Pancreas (tissue), 10 donors: ENCODE measurements around the gene CNPY4. TPM values are rescaled to one million over a fixed set of nuclear protein-coding genes. Genes with fewer than 3 reads are reported as not detected.

Experiments
- ATAC-seq, 4 donors: fragments of 200-7000 bp; cut with Tn5 transposase; one replicate each; pipeline versions ENCODE4 v1.8.0 to v1.9.1; 2020; ENCODE audit warnings: mild to moderate bottlenecking in 4 of 4, moderate library complexity in 4 of 4
- DNase-seq, 6 donors: peaks; one replicate each; pipeline ENCODE4 v3.0.0-alpha.2; 2020
- FAIRE-seq: peaks from 2 replicates; lab custom pipeline; 2012; peaks lifted over from hg19 to GRCh38; lab: Jason Lieb, UNC
- H3K27ac ChIP-seq, 4 donors: fragments of 200-600 bp; sonication (generic); 1 replicate in 3 of 4; 2 replicates in 1 of 4; pipeline versions ENCODE4 v1.5.0 to v1.8.0; 2020
- H3K27me3 ChIP-seq, 4 donors: fragments of 200-600 bp; one replicate each; pipeline ENCODE4 v1.8.0; 2021
- H3K36me3 ChIP-seq, 3 donors: fragments of 200-600 bp; sonication (generic) in 1 of 3; one replicate each; pipeline versions ENCODE4 v1.5.0 to v1.8.0; 2020 to 2021
- H3K4me1 ChIP-seq, 3 donors: fragments of 200-600 bp; one replicate each; pipeline ENCODE4 v1.8.0; 2021
- H3K4me3 ChIP-seq, 4 donors: fragments of 200-600 bp; sonication (generic) in 2 of 4; one replicate each; pipeline versions ENCODE4 v1.5.0 to v1.8.0; 2020 to 2021
- H3K9me3 ChIP-seq, 4 donors: fragments of 200-600 bp; one replicate each; pipeline ENCODE4 v1.8.0; 2021
- WGBS, 2 donors: extraction: QIAGEN DNeasy Blood & Tissue Kit; methylation state at CpG; one replicate each; pipeline ENCODE4 v1.1.7; 2013; 5-methylcytosine and 5-hydroxymethylcytosine counted together
- intact Hi-C, 3 donors: fragments of 100-400 bp; cut with DNase I; formaldehyde crosslinking; loops; one replicate each; pipeline versions ENCODE4 v1.11.1 to v1.14.2; 2022
- polyA plus RNA-seq, 2 donors: library from polyadenylated mRNA; stranded (reverse); fragments of 200-250 nt; gene quantifications; one replicate each; pipeline ENCODE4 v1.2.3, GENCODE V29; 2013
- total RNA-seq, 6 donors: library from RNA; stranded (reverse); fragmentation: NEBNext Ultra II Directional in 4 of 6; extraction: Animal tissue kit (Norgen Biotek cat#: 25700) in 4 of 6; gene quantifications; one replicate each; pipeline versions ENCODE4 v1.2.1 to v1.2.4, GENCODE V29; 2021 to 2023
- TF ChIP-seq, protein P1 (sequence below), 4 donors: fragments of 200-600 bp; sonication (generic) in 3 of 4; IDR thresholded peaks; one replicate each; pipeline versions ENCODE4 v1.5.0 to v1.8.0; 2021; ENCODE audit warnings: antibody characterized with exemption in 4 of 4
- donor health status: healthy with polysubstance abuse.
- donor health status: DM: no; HTN: no; CAD: no; lungs with moderate emphysema.
- donor health status: DM: no; HTN: no; CAD: no.
- donor health status: control.
- donor health status: control.
- donor health status: Bipolar disorder and iron deficiency.
- donor health status: DM: yes; HTN: yes; CAD: no.
- donor health status: DM: no; HTN: no; CAD: no.
- donor health status: DM: no; HTN: no; CAD: no.
- donor health status: DM: yes; HTN: yes; CAD: no.

Gene CNPY4
- total and polyA plus RNA-seq, 8 donors: 1.8 to 10.8 (median 3.8) TPM

GRCh38 chr7:100163006-100163531 is 43.6 kb downstream of the CNPY4 start:
- WGBS, 2 donors: 52 to 67% methylated on average over 6 of the region's 6 CpGs
- H3K4me3 ChIP-seq: no peak overlapping the region

GRCh38 chr7:100163871-100164270 is 44.4 kb downstream of the CNPY4 start:
- intact Hi-C loops: no loop called here
- Histone ChIP-seq H3K27me3 (no peaks in the 10 kb centered on the region), H3K9me3 (no peaks in the 10 kb centered on the region), H3K4me1 (peaks cover 0 to 7% (median 0%) of the 10 kb centered on the region in 3 donors), H3K27ac (no peak overlapping the region), H3K36me3 (no peaks in the 10 kb centered on the region), H3K4me3 (no peak overlapping the region)
- DNase-seq (no peak), ATAC-seq (no peak), FAIRE-seq (no peak)
- 70 to 83% methylated on average over 5 of the region's 5 CpGs for WGBS, 2 donors
- TF ChIP-seq, protein P1, sequence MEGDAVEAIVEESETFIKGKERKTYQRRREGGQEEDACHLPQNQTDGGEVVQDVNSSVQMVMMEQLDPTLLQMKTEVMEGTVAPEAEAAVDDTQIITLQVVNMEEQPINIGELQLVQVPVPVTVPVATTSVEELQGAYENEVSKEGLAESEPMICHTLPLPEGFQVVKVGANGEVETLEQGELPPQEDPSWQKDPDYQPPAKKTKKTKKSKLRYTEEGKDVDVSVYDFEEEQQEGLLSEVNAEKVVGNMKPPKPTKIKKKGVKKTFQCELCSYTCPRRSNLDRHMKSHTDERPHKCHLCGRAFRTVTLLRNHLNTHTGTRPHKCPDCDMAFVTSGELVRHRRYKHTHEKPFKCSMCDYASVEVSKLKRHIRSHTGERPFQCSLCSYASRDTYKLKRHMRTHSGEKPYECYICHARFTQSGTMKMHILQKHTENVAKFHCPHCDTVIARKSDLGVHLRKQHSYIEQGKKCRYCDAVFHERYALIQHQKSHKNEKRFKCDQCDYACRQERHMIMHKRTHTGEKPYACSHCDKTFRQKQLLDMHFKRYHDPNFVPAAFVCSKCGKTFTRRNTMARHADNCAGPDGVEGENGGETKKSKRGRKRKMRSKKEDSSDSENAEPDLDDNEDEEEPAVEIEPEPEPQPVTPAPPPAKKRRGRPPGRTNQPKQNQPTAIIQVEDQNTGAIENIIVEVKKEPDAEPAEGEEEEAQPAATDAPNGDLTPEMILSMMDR (IDR thresholded peaks at IDR 0.05): no peak

More at GRCh38 chr7:100163006-100163531, 43.6 kb downstream of the CNPY4 start:
- Histone ChIP-seq H3K36me3 (no peaks in the 10 kb centered on the region), H3K27me3 (no peaks in the 10 kb centered on the region), H3K27ac (no peak overlapping the region), H3K9me3 (no peaks in the 10 kb centered on the region), H3K4me1 (peaks cover 0 to under 1% (median 0%) of the 10 kb centered on the region in 3 donors)
- intact Hi-C loops: no loop called here
- FAIRE-seq (no peak), ATAC-seq (no peak), DNase-seq (no peak)
- TF ChIP-seq, protein P1 (IDR thresholded peaks at IDR 0.05): no peak

DNA sequence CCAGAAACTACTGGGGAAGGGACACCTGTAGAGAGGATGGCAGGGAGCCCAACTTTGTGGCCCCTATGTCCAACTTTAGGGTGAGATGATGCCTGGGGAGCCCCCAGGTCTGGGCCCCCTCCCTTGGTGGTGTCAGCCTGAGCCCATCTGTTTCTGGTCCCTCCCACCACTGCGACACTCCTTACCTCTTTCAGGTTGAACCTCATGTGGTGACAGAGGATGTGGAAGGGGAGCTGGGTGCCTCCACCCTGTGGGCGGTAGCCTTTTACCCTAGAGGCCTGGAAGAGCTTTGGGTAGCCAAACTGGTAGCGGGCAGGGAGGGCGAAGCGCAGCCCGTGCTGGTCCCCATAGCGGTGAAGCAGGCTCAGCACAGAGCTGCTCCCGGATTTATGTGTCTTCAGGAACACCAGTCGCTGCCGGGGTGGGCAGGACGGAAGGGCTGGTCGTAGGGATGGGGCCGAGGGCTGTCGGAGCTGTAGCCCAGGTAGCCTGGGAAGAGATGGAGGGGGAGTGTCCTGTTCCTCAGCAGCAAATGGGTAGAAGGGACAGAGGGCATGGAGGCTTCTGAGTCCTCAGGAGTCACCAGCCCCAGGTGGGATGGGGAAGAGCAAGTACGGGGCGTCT is 47.0 kb downstream of the CNPY4 start:
- 52 to 59% methylated on average over 16 of the region's 16 CpGs for WGBS, 2 donors
- H3K27me3 ChIP-seq: no peaks in the 10 kb centered on the region
- no peaks in the 10 kb centered on the region for H3K9me3 ChIP-seq
- intact Hi-C loops: no loop called here
- H3K27ac ChIP-seq: no peak overlapping the region
- TF ChIP-seq, protein P1 (IDR thresholded peaks at IDR 0.05): no peak
- FAIRE-seq (no peak), DNase-seq (peak in 2 of 6 donors; percentile 54 to 63), ATAC-seq (no peak)
- peaks cover 0 to 7% (median 0%) of the 10 kb centered on the region in 3 donors for H3K4me1 ChIP-seq
- no peak overlapping the region for H3K4me3 ChIP-seq
- H3K36me3 ChIP-seq: no peaks in the 10 kb centered on the region

GRCh38 chr7:100166970-100167911 is 47.8 kb downstream of the CNPY4 start:
- H3K36me3 ChIP-seq: no peaks in the 10 kb centered on the region
- WGBS, 2 donors: 30 to 38% methylated on average over 14 of the region's 14 CpGs
- H3K9me3 ChIP-seq: no peaks in the 10 kb centered on the region
- no peak overlapping the region for H3K27ac ChIP-seq
- FAIRE-seq: no peak
- TF ChIP-seq, protein P1 (IDR thresholded peaks at IDR 0.05): no peak
- peak overlapping the region in 1 of 4 donors; percentile 41 for H3K4me3 ChIP-seq
- no peaks in the 10 kb centered on the region for H3K27me3 ChIP-seq
- intact Hi-C loops: no loop called here
- peak in 1 of 4 donors; percentile 8 for ATAC-seq
- DNase-seq: peak in 1 of 6 donors; percentile 43
- H3K4me1 ChIP-seq: peaks cover 0 to 10% (median 0%) of the 10 kb centered on the region in 3 donors
